ENCODE results near the gene DNER.
"Not testable (repeated sequence)": the region's sequence is repeated elsewhere in the genome, so short reads cannot be mapped to it uniquely, and the experiment has no call there.

The DNER gene

GRCh38 chr2:229620289-229620688, 94.1 kb downstream of the DNER start:
- H3K27me3 ChIP-seq (ENCODE audit: insufficient read depth, poor library complexity, severe bottlenecking), result peaks cover 3% of the 10 kb centered on the region
- no peak for TF ChIP-seq CTCF (IDR thresholded peaks at IDR 0.05; ENCODE audit: insufficient read depth, low read length)
- TF ChIP-seq SPI1 (IDR thresholded peaks at IDR 0.05; ENCODE audit: borderline replicate concordance, low read depth), result no peak
- no peak for TF ChIP-seq GABPA (IDR thresholded peaks at IDR 0.05; ENCODE audit: low read depth)
- no peak for TF ChIP-seq POLR2AphosphoS5 (IDR thresholded peaks at IDR 0.05; ENCODE audit: low read depth)
- TF ChIP-seq REST (IDR thresholded peaks at IDR 0.05; ENCODE audit: insufficient replicate concordance, low read depth), result no peak
- DNase-seq (ENCODE audit: low read depth in 1 of 2, low spot score in 1 of 2), result no peak
- H3K4me3 ChIP-seq (replicated peaks; ENCODE audit: insufficient read depth, low read length), result no peak overlapping the region
- no peak overlapping the region for H3K27ac ChIP-seq (replicated peaks)

DNA sequence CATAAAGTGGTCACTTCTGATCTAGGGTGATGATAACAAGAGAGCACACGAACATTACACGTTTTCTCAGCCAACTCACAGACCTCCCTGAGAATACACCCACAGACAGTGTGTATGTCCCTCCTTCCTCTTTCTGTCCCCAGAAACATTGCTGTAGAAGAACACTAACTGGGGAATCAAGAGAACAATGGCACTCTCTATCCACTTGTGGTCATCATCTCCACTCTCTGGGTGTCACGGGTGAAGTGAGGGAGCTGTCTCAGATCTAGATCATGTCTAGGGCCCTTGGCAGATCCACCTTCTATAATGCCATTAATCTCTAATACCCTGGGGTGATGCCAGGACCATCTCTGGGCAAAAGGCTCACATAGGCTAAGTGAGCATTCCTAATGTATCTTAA, 97.9 kb downstream of the DNER start:
- TF ChIP-seq CTCF (IDR thresholded peaks at IDR 0.05; ENCODE audit: insufficient read depth, low read length) (no peak), POLR2AphosphoS5 (IDR thresholded peaks at IDR 0.05; ENCODE audit: low read depth) (no peak), REST (IDR thresholded peaks at IDR 0.05; ENCODE audit: insufficient replicate concordance, low read depth) (no peak), GABPA (IDR thresholded peaks at IDR 0.05; ENCODE audit: low read depth) (no peak), SPI1 (IDR thresholded peaks at IDR 0.05; ENCODE audit: borderline replicate concordance, low read depth) (no peak)
- Histone ChIP-seq H3K27ac (replicated peaks) (no peak overlapping the region), H3K4me3 (replicated peaks; ENCODE audit: insufficient read depth, low read length) (no peak overlapping the region), H3K27me3 (ENCODE audit: insufficient read depth, poor library complexity, severe bottlenecking) (no peaks in the 10 kb centered on the region)
- no peak for DNase-seq (ENCODE audit: low read depth in 1 of 2, low spot score in 1 of 2)

DNA sequence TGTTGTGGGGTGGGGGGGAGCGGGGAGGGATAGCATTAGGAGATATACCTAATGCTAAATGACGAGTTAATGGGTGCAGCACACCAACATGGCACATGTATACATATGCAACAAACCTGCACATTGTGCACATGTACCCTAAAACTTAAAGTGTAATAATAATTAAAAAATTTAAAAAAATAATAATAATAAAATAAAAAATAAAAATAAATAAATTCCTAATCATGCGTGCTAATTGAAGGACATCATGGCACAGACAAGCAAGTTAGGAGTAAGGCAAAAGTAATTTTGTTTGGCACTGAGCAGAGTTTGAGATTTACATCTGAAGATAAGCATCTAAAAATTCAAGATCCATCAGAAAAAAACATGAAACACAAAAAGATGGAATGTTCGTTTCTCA, 100.3 kb downstream of the DNER start:
- H3K4me3 ChIP-seq (replicated peaks; ENCODE audit: insufficient read depth, low read length); H3K27me3 ChIP-seq (ENCODE audit: insufficient read depth, poor library complexity, severe bottlenecking); DNase-seq (ENCODE audit: low read depth in 1 of 2, low spot score in 1 of 2); H3K27ac ChIP-seq (replicated peaks): not testable (repeated sequence)

DNA sequence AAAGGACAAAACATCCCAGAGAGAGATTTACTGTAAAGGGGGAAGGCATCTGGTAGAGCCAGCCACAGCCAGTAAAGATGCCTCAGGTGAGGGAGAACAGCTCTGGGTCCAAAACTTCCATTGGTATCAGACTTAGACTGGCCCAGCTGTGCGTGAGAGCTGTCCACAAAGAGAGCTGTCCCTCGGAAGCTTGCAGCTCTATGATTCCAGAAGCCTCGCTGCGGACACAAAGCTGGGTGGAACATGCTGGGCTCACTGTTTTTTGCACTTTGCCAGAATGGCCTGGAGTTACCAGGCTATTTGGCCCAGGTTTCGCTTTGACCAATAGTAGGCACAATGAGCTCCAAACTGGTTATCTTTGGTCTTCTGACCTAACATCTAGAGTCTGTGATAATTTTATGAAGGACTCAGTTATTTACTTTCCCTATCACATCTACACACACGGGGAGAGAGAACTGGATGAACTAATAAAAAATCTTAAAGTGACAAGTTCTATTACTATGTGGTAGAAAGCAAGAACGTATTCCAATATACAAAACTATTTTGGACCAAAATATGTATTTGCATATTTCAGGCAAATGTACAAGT, 101.9 kb downstream of the DNER start:
- no peak for DNase-seq (ENCODE audit: low read depth in 1 of 2, low spot score in 1 of 2)
- no peaks in the 10 kb centered on the region for H3K27me3 ChIP-seq (ENCODE audit: insufficient read depth, poor library complexity, severe bottlenecking)
- no peak overlapping the region for H3K4me3 ChIP-seq (replicated peaks; ENCODE audit: insufficient read depth, low read length)
- H3K27ac ChIP-seq (replicated peaks), result no peak overlapping the region
- TF ChIP-seq SPI1 (IDR thresholded peaks at IDR 0.05; ENCODE audit: borderline replicate concordance, low read depth) (no peak), CTCF (IDR thresholded peaks at IDR 0.05; ENCODE audit: insufficient read depth, low read length) (no peak), POLR2AphosphoS5 (IDR thresholded peaks at IDR 0.05; ENCODE audit: low read depth) (no peak)
